NCI-H146 treated with DMSO at 0.1 percent for 48 hours (cell line): ENCODE measurements around the gene SLC9C2.
A peak's percentile ranks its signal among the peaks of the same experiment; 100 is the strongest.
"Not testable (repeated sequence)": the region's sequence is repeated elsewhere in the genome, so short reads cannot be mapped to it uniquely, and the experiment has no call there.

Experiments used
- DNase-seq: peaks from one replicate; lab custom pipeline; 2025; ENCODE audit not compliant: unreplicated experiment; lab: John Stamatoyannopoulos, UW

SLC9C2 gene

GRCh38 chr1:173489929-173490328 lies 112.9 kb downstream of the SLC9C2 start:
- DNase-seq, result no peak

- DNase-seq, result no peak
These were observed 113.7 kb downstream of the SLC9C2 start for GRCh38 chr1:173489149-173489600.

- DNase-seq, result no peak
These were observed 114.9 kb downstream of the SLC9C2 start for GRCh38 chr1:173488001-173488400.

GRCh38 chr1:173485401-173485800 lies 117.5 kb downstream of the SLC9C2 start:
- no peak for DNase-seq

- DNase-seq, result no peak
These were observed 118.6 kb downstream of the SLC9C2 start for GRCh38 chr1:173484276-173484675.

GRCh38 chr1:173482683-173483082 lies 120.2 kb downstream of the SLC9C2 start:
- no peak for DNase-seq

GRCh38 chr1:173481195-173481772 lies 121.6 kb downstream of the SLC9C2 start:
- DNase-seq, result no peak

GRCh38 chr1:173479649-173480048 lies 123.2 kb downstream of the SLC9C2 start:
- DNase-seq, result no peak

GRCh38 chr1:173478094-173478674 lies 124.7 kb downstream of the SLC9C2 start:
- no peak for DNase-seq

- peak; percentile 57 for DNase-seq
These were observed 125.4 kb downstream of the SLC9C2 start, which contains the start of gene PRDX6 for GRCh38 chr1:173477286-173478093. PRDX6 (plus strand) TSS chr1:173477335; CDS start chr1:173477398, 63 bp downstream.

- DNase-seq, result peak; percentile 82
These were observed 126.1 kb downstream of the SLC9C2 start for GRCh38 chr1:173476665-173477285.

GRCh38 chr1:173476197-173476664 lies 126.6 kb downstream of the SLC9C2 start:
- DNase-seq, result no peak

- no peak for DNase-seq
These were observed 127.2 kb downstream of the SLC9C2 start for GRCh38 chr1:173475564-173476196.

- not testable (repeated sequence) for DNase-seq
These were observed 128.0 kb downstream of the SLC9C2 start for GRCh38 chr1:173474780-173475421.

- no peak for DNase-seq
These were observed 128.6 kb downstream of the SLC9C2 start for GRCh38 chr1:173474097-173474779.

GRCh38 chr1:173473599-173474011 lies 129.3 kb downstream of the SLC9C2 start:
- no peak for DNase-seq

- no peak for DNase-seq
These were observed 132.3 kb downstream of the SLC9C2 start for GRCh38 chr1:173470608-173471007.

GRCh38 chr1:173469656-173470055 lies 133.2 kb downstream of the SLC9C2 start:
- no peak for DNase-seq

- DNase-seq, result no peak
These were observed 135.4 kb downstream of the SLC9C2 start for GRCh38 chr1:173467426-173467825.

GRCh38 chr1:173464185-173464584 lies 138.7 kb downstream of the SLC9C2 start:
- not testable (repeated sequence) for DNase-seq
